Measurements from ENCODE around the gene ZNF624.

The ZNF624 gene

DNA sequence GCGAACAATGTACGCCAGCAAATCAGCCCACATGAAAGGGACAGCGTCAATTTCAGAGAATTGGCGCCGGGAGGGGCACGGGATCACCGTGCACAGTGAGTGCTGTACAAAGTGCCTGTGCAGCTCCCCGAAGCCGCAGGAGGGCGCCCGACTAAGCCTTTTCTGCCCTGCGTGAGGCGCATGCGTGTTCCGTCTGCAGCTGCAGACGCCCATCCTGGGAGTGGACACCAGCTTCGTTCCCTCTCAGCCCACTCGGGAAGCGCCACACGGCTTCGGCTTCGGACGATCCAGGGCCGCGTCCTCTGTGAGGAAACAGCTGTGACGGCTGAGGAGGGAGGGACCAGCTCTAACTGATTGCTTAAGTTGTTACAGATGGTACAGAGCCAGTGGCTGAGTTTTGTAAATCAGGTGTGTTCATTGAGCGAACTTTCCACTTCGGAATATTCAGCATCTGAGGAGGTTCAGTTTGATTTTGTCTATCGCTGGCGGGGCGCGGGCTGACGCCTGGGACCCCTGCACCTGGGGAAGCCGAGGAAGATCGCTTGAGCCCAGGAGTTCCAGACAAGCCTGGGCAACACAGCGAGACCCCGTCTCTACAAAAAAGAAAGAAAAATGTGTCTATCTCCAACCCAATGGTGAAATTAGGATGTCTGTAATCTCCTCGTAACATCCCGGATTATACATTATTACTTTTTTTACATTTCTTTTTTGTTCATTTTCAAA, 69.2 kb downstream of the ZNF624 start:
- TF ChIP-seq, protein P1, sequence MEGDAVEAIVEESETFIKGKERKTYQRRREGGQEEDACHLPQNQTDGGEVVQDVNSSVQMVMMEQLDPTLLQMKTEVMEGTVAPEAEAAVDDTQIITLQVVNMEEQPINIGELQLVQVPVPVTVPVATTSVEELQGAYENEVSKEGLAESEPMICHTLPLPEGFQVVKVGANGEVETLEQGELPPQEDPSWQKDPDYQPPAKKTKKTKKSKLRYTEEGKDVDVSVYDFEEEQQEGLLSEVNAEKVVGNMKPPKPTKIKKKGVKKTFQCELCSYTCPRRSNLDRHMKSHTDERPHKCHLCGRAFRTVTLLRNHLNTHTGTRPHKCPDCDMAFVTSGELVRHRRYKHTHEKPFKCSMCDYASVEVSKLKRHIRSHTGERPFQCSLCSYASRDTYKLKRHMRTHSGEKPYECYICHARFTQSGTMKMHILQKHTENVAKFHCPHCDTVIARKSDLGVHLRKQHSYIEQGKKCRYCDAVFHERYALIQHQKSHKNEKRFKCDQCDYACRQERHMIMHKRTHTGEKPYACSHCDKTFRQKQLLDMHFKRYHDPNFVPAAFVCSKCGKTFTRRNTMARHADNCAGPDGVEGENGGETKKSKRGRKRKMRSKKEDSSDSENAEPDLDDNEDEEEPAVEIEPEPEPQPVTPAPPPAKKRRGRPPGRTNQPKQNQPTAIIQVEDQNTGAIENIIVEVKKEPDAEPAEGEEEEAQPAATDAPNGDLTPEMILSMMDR (IDR thresholded peaks at IDR 0.05; ENCODE audit: borderline replicate concordance, insufficient read depth, low read depth, low read length), result peak; percentile 70
- H3K4me3 ChIP-seq (ENCODE audit: low read depth, low read length), result no peak overlapping the region

DNA sequence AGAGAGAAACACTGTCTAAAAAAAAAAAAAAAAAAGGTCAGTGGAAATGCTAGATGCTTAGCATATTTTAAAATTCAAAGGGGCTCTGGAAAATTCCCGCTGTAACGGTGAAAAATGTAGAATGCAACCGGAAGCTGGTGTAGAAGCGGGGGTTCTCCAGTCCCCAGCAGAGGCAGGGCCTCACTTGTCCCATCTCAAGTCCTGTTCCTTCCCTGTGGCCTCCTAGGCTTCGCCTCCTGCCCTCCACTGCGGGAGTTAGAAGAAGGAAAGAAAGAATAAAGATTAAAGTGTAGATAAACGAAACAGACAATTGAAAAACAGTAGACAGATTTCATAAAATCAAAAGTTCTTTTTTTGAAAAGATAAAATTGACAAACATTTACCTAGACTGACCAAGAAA, 69.9 kb downstream of the ZNF624 start:
- no peak overlapping the region for H3K4me3 ChIP-seq (ENCODE audit: low read depth, low read length)

DNA sequence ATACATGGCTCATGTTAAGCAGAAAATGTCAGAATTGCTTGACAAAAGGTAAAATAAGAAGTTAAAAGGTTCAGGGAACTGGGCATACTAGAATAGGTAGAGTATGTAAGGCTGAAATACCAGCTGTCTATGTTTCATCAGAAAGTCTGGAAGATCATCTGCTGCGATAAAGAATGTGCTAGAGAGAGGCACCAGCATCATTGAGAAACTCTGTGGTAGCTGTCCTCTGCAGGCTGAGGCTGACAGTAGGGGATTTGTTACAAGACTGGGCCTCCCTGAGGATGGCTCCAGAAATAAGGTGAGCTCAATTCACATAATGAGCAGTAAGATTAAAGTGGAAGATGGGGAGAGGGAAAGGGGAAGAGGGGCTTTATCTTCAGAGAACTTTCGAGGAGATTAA, 80.2 kb downstream of the ZNF624 start:
- TF ChIP-seq, protein P1 (IDR thresholded peaks at IDR 0.05; ENCODE audit: borderline replicate concordance, insufficient read depth, low read depth, low read length), result no peak
- H3K4me3 ChIP-seq (ENCODE audit: low read depth, low read length), result no peak overlapping the region

More for the DNA sequence above, 69.9 kb downstream of the ZNF624 start:
- TF ChIP-seq, protein P1 (IDR thresholded peaks at IDR 0.05; ENCODE audit: borderline replicate concordance, insufficient read depth, low read depth, low read length), result no peak

Measured in GM12875 (cell line).